ENCODE data around the gene MTERF1.

MTERF1 gene

DNA sequence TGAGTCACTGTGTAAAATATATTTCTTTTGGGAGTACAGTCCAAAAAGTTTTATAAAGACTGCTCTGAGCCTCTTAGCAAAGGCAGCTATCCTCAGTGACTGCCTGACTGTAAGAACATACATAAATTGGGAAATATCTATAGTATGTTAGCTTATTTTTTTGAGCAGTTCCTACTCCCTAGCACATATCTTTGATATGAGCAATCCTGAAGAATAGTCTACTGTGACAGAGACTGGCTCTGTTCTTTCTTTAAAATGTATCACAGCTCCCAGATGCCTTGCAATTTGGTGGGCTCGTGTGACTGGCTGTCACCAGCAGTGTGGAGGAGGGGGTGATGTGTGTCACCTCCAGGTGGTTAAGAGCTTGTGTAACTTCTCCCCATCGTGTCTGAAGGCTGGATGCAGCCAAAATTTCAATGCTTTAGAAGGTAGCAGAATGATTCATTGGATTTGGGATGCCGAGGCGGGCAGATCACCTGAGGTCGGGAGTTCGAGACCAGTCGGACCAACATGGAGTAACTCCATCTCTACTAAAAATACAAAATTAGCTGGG lies 47.9 kb downstream of the MTERF1 start:
- no peak for DNase-seq (ENCODE audit: low read depth)

DNA sequence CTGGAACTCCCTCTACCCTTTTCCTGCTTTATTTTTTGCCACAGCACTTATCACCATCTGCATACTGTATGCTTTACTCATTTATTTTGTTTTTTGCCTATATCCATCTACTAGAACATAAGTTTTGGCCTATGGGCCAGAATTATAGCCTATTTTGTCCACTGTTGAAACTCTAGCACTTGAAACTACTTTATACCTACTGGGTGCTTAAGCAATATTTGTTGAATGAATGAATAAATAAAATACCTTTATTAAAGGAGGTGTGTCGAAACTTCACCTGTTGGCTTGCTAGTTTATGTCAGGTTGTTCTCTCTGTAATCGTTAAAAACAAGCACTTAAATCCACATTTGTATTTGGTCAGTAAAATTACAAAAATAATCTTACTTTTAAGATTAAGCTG lies 53.3 kb downstream of the MTERF1 start:
- DNase-seq (ENCODE audit: low read depth), result no peak

DNA sequence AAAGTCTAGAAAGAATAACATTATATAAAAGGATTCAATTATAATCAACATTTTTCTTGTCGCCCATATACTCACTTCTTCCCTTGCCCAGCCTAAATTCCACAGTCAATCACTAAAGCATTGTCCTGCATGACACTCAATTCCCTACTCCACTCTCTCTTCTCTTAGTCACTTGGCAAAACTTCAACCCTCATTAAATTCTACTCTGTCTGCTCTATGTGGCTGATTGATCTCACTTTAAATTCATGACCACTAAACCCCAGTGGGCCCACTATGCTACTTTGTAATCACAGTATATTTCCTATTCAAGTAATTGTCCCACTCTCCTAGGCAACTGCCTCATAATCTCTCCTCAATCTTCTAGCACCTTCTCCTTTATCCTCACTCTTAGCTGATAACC lies 54.1 kb downstream of the MTERF1 start:
- DNase-seq (ENCODE audit: low read depth), result peak; percentile 53

DNA sequence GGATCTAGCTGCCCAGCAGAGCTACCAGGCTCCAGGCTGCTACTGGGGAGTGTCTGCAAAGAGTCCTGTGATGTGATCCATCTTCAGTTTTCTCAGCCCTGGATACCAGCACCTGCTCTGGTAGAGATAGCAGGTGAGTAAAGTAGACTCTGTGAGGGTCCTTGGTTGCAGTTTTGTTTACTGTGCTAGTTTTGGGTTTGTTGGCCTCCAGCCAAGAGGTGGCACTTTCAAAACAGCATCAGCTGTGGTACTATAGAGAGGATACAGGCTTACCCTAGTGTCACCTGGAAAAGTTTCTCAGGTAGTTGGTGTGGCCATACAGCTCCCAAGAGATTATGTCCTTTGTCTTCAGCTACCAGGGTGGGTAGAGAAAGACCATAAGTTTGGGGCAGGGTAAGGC lies 56.3 kb downstream of the MTERF1 start:
- no peak for DNase-seq (ENCODE audit: low read depth)
